A673 (cell line): ENCODE measurements around the gene APOA4. TPM values are rescaled to one million over a fixed set of nuclear protein-coding genes. Genes with fewer than 3 reads are reported as not detected.

Source experiments
- BruUV-seq: library from RNA; stranded (reverse); fragments of 400-500 nt; replicated peaks from 2 replicates; lab custom pipeline; 2021; lab: Mats Ljungman, UMichigan
- CTCF ChIA-PET: fragments of 300-600 bp; sonication (Branson Sonifier 250); formaldehyde crosslinking; loops from one replicate; lab custom pipeline; 2022; ENCODE audit warnings: antibody characterized with exemption; lab: Charles Lee
- POLR2A ChIA-PET: fragments of 300-600 bp; sonication (Branson Sonifier 250); formaldehyde crosslinking; loops from one replicate; lab custom pipeline; 2022; ENCODE audit warnings: antibody characterized with exemption; ENCODE audit not compliant: low non-redundant PET; lab: Charles Lee
- DNase-seq: peaks from one replicate; pipeline ENCODE4 v3.0.0-alpha.2; 2015; ENCODE audit warnings: low spot score
- H3K27ac ChIP-seq: fragments of 200-600 bp; sonication (generic); 2 replicates; pipeline ENCODE4 v1.5.1; 2016; ENCODE audit warnings: mixed run types, low read depth, mild to moderate bottlenecking, mixed read lengths, antibody characterized with exemption, low read length; ENCODE audit not compliant: poor library complexity, severe bottlenecking
- H3K27me3 ChIP-seq: fragments of 200-600 bp; sonication (generic); replicated peaks from 2 replicates; pipeline ENCODE4 v1.6.1; 2017; ENCODE audit warnings: mixed run types, low read depth, mild to moderate bottlenecking, mixed read lengths, antibody characterized with exemption, low read length; ENCODE audit not compliant: insufficient read depth, poor library complexity
- H3K36me3 ChIP-seq: fragments of 200-600 bp; sonication (generic); 2 replicates; pipeline ENCODE4 v1.6.1; 2016; ENCODE audit warnings: mixed run types, mild to moderate bottlenecking, mixed read lengths, antibody characterized with exemption, low read length; ENCODE audit not compliant: insufficient read depth, poor library complexity, severe bottlenecking
- H3K4me1 ChIP-seq: fragments of 200-600 bp; sonication (generic); 2 replicates; pipeline ENCODE4 v1.6.1; 2017; ENCODE audit warnings: mixed run types, mild to moderate bottlenecking, mixed read lengths, antibody characterized with exemption, low read length; ENCODE audit not compliant: insufficient read depth, poor library complexity, severe bottlenecking
- H3K4me3 ChIP-seq: fragments of 200-600 bp; sonication (generic); 2 replicates; pipeline ENCODE4 v1.5.1; 2016; ENCODE audit warnings: low read depth, mixed run types, mild to moderate bottlenecking, mixed read lengths, low read length; ENCODE audit not compliant: poor library complexity, severe bottlenecking
- H3K9me3 ChIP-seq: fragments of 200-600 bp; sonication (generic); 2 replicates; pipeline ENCODE4 v1.6.1; 2016; ENCODE audit warnings: mixed run types, low read depth, mild to moderate bottlenecking, mixed read lengths, antibody characterized with exemption, low read length; ENCODE audit not compliant: poor library complexity, severe bottlenecking
- CTCF ChIP-seq: fragments of 300-800, 200-600 bp; sonication (generic); conservative IDR thresholded peaks from 2 replicates; pipeline ENCODE4 v1.5.1; 2017; ENCODE audit warnings: low read depth, mild to moderate bottlenecking, antibody characterized with exemption, low read length, moderate library complexity, mixed read lengths
- EZH2 ChIP-seq: fragments of 200-600 bp; sonication (generic); IDR thresholded peaks from 2 replicates; pipeline ENCODE4 v1.6.1; 2017; ENCODE audit warnings: borderline replicate concordance, low read depth, mild to moderate bottlenecking, mixed read lengths, antibody characterized with exemption, low read length; ENCODE audit not compliant: poor library complexity, severe bottlenecking
- intact Hi-C: fragments of 100-400 bp; cut with micrococcal nuclease; formaldehyde crosslinking; loops from one replicate; pipeline ENCODE4 v1.10.0; 2022; ENCODE audit not compliant: unreplicated experiment
- total RNA-seq: library from RNA; stranded (reverse); gene quantifications from 2 replicates; pipeline ENCODE4 v1.2.3, GENCODE V29; 2021

APOA4 gene
- total RNA-seq, 1 experiment from 2014 or later, result not detected

- ChIA-PET CTCF (no interaction called here), POLR2A (interaction anchor here (0.6 to 0.7 kb wide), 2 partner anchors 374 to 554 kb away, joined by 3 read pairs; no protein-coding TSS in a partner anchor)
- peak overlapping the region; percentile 58 for H3K4me3 ChIP-seq
- peaks cover 25% of the 10 kb centered on the region for H3K36me3 ChIP-seq
- DNase-seq, result peak; percentile 28
- intact Hi-C loops, result loop anchor here (5.0 kb wide), 1 partner anchor 334 kb away; no protein-coding TSS in a partner anchor
- peaks cover 20% of the 10 kb centered on the region for H3K4me1 ChIP-seq
- TSS peak; percentile 91 for BruUV-seq
- TF ChIP-seq CTCF (no peak), EZH2 (no peak)
- H3K9me3 ChIP-seq, result no peaks in the 10 kb centered on the region
- no peaks in the 10 kb centered on the region for H3K27me3 ChIP-seq
- peak overlapping the region; percentile 55 for H3K27ac ChIP-seq
Measured at GRCh38 chr11:116773203-116774097, 49.7 kb downstream of the APOA4 start.

- Histone ChIP-seq H3K36me3 (peaks cover 25% of the 10 kb centered on the region), H3K4me3 (peak within 1 kb of the TSS; percentile 58), H3K4me1 (peaks cover 20% of the 10 kb centered on the region), H3K27ac (peak within 1 kb of the TSS; percentile 88), H3K9me3 (no peaks in the 10 kb centered on the region), H3K27me3 (no peaks in the 10 kb centered on the region)
- TF ChIP-seq CTCF, result no peak
- TF ChIP-seq EZH2, result no peak
- POLR2A ChIA-PET, result interaction anchor here (0.7 kb wide), 1 partner anchor 373 kb away, joined by 3 read pairs; no protein-coding TSS in a partner anchor
- intact Hi-C loops, result loop anchor here (5.0 kb wide), 1 partner anchor 335 kb away; no protein-coding TSS in a partner anchor
- no TSS peak for BruUV-seq
- peak; percentile 94 for DNase-seq
- CTCF ChIA-PET, result no interaction called here
Measured at GRCh38 chr11:116772443-116773202, 50.5 kb downstream of the APOA4 start, which contains the start of gene BUD13. TSS of gene BUD13 (minus strand) at chr11:116772987. CDS start at chr11:116772964, 23 bp downstream.

- intact Hi-C loops, result loop anchor here (5.0 kb wide), 1 partner anchor 335 kb away; no protein-coding TSS in a partner anchor
Measured at GRCh38 chr11:116771935-116772334, 51.2 kb downstream of the APOA4 start.

More at GRCh38 chr11:116771935-116772334, 51.2 kb downstream of the APOA4 start:
- Histone ChIP-seq H3K27me3 (no peaks in the 10 kb centered on the region), H3K4me3 (peak overlapping the region; percentile 58), H3K4me1 (peaks cover 20% of the 10 kb centered on the region), H3K27ac (peak overlapping the region; percentile 88), H3K9me3 (no peaks in the 10 kb centered on the region), H3K36me3 (peaks cover 28% of the 10 kb centered on the region)
- DNase-seq, result no peak
- POLR2A ChIA-PET, result no interaction called here
- TF ChIP-seq CTCF (no peak), EZH2 (no peak)
- TSS peak; percentile 63 for BruUV-seq
- CTCF ChIA-PET, result no interaction called here
